Measurements from ENCODE around the gene SLC2A13. TPM values are rescaled to one million over a fixed set of nuclear protein-coding genes. Genes with fewer than 3 reads are reported as not detected.

Gene SLC2A13
- total RNA-seq, 4 donors from 2014 or later: 1.4 to 2.8 (median 2.3) TPM

- no peaks in the 10 kb centered on the region for H3K9me3 ChIP-seq
- intact Hi-C loops (cut with DNase I; ENCODE audit: low total_unique reads): no loop called here
- DNase-seq (no peak), ATAC-seq (no peak)
- in situ Hi-C loops (cut with MboI; ENCODE audit: low sequenced_read_pairs in 4 of 4): no loop called here
- no peak overlapping the region for H3K27ac ChIP-seq
- H3K36me3 ChIP-seq: no peaks in the 10 kb centered on the region
- no peak overlapping the region for H3K4me3 ChIP-seq
- H3K4me1 ChIP-seq: no peaks in the 10 kb centered on the region
- TF ChIP-seq POLR2A (IDR thresholded peaks at IDR 0.05) (no peak), CTCF (IDR thresholded peaks at IDR 0.05 in 4 of 5, conservative IDR thresholded peaks at IDR 0.05 in 1 of 5) (no peak)
- no peaks in the 10 kb centered on the region for H3K27me3 ChIP-seq
Observed at GRCh38 chr12:39935839-39936238, 170.0 kb downstream of the SLC2A13 start.

GRCh38 chr12:39935275-39935674 lies 170.6 kb downstream of the SLC2A13 start:
- no peak for DNase-seq
- no peak for ATAC-seq
- no peaks in the 10 kb centered on the region for H3K36me3 ChIP-seq
- no peak overlapping the region for H3K27ac ChIP-seq
- no peaks in the 10 kb centered on the region for H3K27me3 ChIP-seq
- H3K9me3 ChIP-seq: no peaks in the 10 kb centered on the region
- H3K4me3 ChIP-seq: no peak overlapping the region
- no peaks in the 10 kb centered on the region for H3K4me1 ChIP-seq
- in situ Hi-C loops (cut with MboI; ENCODE audit: low sequenced_read_pairs in 4 of 4): no loop called here
- intact Hi-C loops (cut with DNase I; ENCODE audit: low total_unique reads): no loop called here
- TF ChIP-seq POLR2A (IDR thresholded peaks at IDR 0.05) (no peak), CTCF (IDR thresholded peaks at IDR 0.05 in 4 of 5, conservative IDR thresholded peaks at IDR 0.05 in 1 of 5) (no peak)

- Histone ChIP-seq H3K4me1 (no peaks in the 10 kb centered on the region), H3K27me3 (no peaks in the 10 kb centered on the region), H3K27ac (no peak overlapping the region), H3K9me3 (no peaks in the 10 kb centered on the region), H3K36me3 (no peaks in the 10 kb centered on the region), H3K4me3 (no peak overlapping the region)
- in situ Hi-C loops (cut with MboI; ENCODE audit: low sequenced_read_pairs in 4 of 4): no loop called here
- intact Hi-C loops (cut with DNase I; ENCODE audit: low total_unique reads): no loop called here
- DNase-seq (no peak), ATAC-seq (no peak)
- TF ChIP-seq POLR2A (IDR thresholded peaks at IDR 0.05) (no peak), CTCF (IDR thresholded peaks at IDR 0.05 in 4 of 5, conservative IDR thresholded peaks at IDR 0.05 in 1 of 5) (no peak)
Observed at GRCh38 chr12:39931857-39932256, 174.0 kb downstream of the SLC2A13 start.

GRCh38 chr12:39931231-39931630 lies 174.7 kb downstream of the SLC2A13 start:
- Histone ChIP-seq H3K36me3 (no peaks in the 10 kb centered on the region), H3K4me1 (no peaks in the 10 kb centered on the region), H3K4me3 (no peak overlapping the region), H3K9me3 (no peaks in the 10 kb centered on the region), H3K27me3 (no peaks in the 10 kb centered on the region), H3K27ac (no peak overlapping the region)
- intact Hi-C loops (cut with DNase I; ENCODE audit: low total_unique reads): no loop called here
- ATAC-seq (no peak), DNase-seq (no peak)
- TF ChIP-seq POLR2A (IDR thresholded peaks at IDR 0.05) (no peak), CTCF (IDR thresholded peaks at IDR 0.05 in 4 of 5, conservative IDR thresholded peaks at IDR 0.05 in 1 of 5) (no peak)
- in situ Hi-C loops (cut with MboI; ENCODE audit: low sequenced_read_pairs in 4 of 4): no loop called here

GRCh38 chr12:39930101-39930500 lies 175.8 kb downstream of the SLC2A13 start:
- intact Hi-C loops (cut with DNase I; ENCODE audit: low total_unique reads) (no loop called here), in situ Hi-C loops (cut with MboI; ENCODE audit: low sequenced_read_pairs in 4 of 4) (no loop called here)
- TF ChIP-seq POLR2A (IDR thresholded peaks at IDR 0.05) (no peak), CTCF (IDR thresholded peaks at IDR 0.05 in 4 of 5, conservative IDR thresholded peaks at IDR 0.05 in 1 of 5) (no peak)
- ATAC-seq: no peak
- Histone ChIP-seq H3K36me3 (no peaks in the 10 kb centered on the region), H3K9me3 (no peaks in the 10 kb centered on the region), H3K27ac (no peak overlapping the region), H3K4me3 (no peak overlapping the region), H3K4me1 (no peaks in the 10 kb centered on the region), H3K27me3 (no peaks in the 10 kb centered on the region)
- DNase-seq: no peak
